HG03378 (cell line): ENCODE measurements around the gene EP400.

Experiments
- ATAC-seq: cut with Tn5 transposase; IDR thresholded peaks from one replicate; pipeline ENCODE4 v1.9.1; 2021; ENCODE audit warnings: mild to moderate bottlenecking, moderate library complexity; ENCODE audit not compliant: unreplicated experiment

The EP400 gene

DNA sequence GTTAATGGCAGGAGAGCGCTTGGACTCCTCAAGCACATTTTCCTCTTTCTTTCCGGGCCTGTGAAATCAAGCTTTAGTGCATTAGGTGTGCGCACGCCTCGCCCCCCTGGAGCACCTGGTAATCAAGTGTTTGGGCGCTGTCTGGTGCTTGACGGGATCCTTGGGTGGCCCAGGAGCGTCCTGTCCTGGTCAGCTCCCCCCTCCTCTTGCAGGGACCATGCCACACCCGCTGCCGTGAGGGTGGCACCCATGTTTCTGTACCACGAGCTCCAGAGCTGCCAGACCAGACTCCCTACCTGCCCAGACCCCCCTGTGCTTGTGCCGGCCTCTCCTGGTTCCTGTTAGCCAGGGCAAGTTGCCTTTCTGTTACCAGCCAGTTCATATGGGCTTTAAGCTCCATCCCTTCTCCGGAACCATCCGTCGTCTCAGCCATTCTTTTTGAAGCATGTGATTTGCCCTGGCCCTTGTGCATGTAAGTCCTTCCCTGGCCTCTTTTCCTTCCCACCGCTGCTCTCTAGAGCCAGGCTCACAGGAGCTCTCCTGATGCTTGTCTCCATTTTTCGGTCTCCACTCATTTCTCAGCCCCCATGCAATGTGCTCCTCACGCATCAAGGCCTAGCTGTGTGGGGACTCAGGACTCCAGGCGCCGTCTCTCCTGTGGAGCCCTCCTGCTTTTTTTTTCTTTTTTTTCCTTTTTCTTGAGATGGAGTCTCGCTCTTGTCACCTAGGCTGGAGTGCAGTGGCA, 66.1 kb downstream of the EP400 start:
- ATAC-seq: no peak

DNA sequence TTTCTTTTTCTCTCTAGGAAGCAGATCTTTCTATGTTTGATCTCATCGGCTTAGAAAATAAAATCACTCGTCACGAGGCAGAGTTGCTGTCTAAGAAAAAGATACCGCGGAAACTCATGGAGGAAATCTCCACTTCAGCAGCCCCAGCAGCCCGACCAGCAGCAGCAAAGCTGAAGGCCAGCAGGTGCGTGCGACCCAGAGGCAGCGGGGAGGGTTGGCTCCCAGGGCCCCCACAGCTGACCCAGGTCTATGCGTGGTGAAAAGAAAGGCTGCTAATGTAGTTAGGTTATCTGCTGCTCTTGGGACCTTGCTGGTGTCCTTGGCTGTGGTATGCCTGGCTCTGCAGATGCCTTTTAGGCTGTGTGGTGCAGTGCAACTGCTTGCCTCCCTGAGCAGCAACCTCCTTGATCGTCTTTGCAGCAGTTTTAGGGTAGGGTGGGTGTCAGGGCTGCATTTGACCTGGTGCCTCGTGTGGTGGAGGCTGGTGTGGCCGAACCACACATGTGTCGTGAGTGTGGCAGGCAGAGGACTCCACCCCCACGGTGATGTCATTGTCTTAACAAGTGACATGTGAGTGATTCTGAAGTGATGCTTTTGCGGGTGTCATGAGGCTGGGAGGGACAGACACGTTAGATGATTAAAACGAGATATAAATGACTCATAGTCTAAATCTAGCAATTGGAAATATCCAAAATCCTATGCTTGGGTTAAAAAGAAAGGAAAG, 68.6 kb downstream of the EP400 start:
- ATAC-seq: no peak

DNA sequence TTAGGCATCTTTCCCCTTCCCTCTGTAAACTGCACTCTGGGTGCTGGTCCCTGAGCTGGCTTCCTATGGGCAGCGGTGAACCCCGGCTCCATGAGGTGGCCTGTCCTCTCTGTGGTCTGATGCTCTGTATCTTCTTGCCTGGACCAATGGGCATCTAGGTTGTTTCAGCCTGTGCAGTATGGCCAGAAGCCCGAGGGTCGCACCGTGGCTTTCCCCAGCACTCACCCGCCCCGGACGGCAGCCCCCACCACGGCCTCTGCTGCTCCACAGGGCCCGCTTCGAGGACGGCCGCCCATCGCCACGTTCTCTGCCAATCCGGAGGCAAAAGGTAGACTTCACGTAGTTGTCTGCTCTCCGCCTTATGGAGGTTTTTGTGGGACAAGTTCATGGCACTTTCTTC, 70.1 kb downstream of the EP400 start:
- no peak for ATAC-seq

DNA sequence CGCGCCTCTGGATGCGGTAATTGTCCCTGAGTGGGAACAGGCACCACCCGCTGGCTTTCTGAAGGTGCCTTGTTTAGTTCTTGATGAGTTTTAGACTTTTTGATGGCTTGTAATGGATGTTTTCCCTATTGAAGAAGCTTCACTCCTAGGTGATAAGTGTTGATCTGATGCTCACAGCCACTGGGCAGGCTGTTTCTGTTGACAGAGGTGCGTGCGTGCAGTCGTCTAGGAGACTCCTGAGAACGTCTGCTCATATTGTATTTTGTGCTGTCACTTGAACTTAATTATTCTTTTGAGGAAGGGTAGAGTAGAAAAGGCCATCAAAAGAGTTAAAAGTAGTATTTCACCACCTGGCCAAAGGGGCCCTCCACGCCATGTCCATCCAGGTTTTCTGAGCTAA, 70.5 kb downstream of the EP400 start:
- ATAC-seq: no peak

DNA sequence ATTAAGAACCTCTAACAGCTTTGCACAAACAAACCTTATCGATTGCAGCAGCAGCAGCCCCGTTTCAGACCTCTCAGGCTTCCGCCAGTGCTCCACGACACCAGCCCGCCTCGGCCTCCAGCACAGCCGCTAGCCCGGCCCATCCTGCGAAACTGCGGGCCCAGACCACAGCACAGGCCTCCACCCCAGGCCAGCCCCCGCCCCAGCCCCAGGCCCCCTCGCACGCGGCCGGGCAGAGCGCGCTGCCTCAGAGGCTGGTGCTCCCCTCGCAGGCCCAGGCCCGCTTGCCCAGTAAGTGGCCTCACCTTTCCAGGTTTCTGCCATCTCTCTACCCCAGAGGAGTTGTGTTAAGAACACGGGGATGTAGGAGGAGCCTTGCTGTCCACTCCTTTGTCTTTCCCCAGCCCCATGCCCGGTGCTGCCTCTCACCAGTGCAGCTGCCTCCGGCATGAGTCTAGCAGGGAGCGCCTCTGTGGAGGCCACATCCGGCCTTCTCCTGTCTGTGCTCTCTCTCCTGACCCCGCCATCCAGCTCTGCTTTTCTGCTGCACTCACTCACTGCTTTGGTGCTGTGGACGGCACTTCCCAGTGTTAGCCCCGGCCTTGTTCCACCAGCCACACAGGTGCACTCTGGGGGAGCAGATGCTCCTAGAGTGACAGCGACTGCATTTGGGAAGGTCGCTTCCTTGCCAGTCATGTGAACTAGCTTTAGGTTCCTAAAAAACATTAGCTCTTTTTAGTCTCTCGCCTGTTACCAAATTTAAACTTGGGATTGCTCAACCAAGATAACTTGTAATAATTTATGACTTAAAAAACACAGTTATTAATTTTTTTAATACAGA, 71.5 kb downstream of the EP400 start:
- no peak for ATAC-seq

DNA sequence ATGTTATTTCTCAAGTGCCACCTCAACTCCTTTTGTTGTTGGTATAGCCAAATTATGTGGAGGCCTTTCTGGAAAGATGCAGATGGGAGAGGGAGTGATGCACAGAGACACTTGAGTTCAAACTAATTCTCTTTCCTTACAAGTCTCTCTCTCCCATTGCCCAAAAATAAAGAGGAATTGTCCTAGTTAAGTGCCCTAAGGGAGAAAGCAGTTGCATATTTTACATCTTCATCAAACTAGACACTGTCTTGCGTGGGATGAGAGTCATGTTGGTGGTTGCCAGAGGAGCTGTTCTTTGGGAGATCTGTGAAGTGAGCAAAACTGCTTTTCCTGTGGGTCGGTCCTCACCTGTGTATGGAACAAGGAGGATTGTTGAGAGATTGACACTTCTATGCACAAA, 72.2 kb downstream of the EP400 start:
- ATAC-seq: no peak

DNA sequence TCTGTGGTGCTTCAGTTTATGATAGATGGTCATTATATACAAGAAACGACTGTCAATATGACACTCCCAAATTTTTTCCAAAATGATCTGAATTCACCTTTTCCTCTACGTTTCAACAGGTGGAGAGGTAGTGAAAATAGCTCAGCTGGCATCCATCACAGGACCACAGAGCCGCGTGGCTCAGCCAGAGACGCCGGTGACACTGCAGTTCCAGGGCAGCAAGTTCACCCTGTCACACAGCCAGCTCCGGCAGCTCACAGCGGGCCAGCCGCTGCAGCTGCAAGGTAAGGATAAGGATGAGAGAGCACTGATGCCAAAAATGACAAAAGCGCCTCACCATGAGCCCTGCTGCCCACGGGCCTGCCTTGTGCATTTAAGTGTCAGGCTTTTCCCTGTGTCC, 73.9 kb downstream of the EP400 start:
- no peak for ATAC-seq

DNA sequence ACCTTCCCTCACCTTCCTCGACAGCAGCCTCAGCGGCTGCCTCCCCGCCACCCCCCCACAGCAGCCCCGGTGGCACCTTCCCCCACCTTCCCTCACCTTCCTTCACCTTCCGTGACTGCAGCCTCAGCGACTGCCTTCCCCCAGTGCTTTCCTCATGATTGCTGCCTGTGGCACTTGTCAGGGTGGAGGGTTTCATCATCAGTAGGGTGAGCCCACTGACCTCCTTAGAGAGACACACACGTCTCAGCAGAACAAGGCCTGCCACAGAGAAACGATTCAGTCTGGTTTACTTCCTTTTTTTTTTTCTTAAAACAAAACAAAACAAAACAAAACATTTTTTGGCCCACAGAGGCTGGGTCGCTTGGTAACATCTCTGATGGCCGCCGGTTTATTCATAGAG, 75.0 kb downstream of the EP400 start:
- no peak for ATAC-seq

DNA sequence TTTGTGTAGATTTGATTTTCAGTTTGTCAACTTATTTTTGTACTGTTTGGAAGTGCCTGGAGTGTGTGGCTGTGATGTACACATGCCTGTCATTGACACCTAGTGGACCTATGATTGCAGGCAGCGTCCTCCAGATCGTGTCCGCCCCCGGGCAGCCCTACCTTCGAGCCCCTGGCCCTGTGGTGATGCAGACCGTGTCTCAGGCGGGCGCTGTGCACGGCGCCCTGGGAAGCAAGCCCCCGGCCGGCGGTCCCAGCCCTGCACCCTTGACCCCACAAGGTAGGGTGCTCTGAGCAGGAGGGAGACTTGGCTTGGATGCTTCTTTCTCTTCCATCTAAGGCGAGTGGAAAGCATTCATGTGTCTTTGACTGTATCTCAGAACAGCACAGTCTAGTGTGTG, 75.8 kb downstream of the EP400 start:
- ATAC-seq: no peak

DNA sequence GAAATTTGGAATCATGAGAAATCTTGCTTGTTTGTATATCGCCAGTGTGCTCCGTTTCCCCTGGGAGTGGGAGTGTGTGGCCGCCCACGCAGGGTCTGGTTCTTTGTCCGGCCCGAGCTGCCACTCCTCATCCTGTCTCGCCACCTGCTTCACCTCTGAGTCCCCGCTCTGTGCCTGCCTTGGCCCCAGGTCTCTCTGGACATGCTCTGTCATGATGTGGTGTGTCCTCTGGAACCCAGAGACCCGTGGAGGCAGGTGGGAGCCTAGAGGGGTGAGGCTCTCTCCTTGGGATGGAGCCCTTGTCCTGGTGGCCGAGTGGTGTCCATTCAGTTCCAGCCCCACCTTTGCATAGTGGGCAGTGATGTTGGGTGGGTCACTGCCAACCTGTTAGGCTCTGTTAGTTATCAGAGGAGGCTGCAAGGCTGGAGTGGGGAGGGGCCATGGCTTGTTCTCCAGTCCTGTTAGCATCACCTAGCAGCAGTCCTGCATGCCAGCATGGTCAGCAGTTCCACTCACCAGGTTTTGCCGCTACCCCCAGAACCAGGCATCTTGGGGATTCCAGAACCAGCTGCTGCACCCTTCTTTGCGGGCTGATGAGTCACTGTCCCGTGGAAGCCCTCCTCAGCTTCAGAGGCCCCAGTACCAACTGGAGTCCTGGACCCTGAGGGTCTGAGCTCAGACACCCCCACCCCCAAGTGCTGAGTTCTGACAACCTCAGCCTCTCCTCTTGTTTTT, 76.5 kb downstream of the EP400 start:
- no peak for ATAC-seq

DNA sequence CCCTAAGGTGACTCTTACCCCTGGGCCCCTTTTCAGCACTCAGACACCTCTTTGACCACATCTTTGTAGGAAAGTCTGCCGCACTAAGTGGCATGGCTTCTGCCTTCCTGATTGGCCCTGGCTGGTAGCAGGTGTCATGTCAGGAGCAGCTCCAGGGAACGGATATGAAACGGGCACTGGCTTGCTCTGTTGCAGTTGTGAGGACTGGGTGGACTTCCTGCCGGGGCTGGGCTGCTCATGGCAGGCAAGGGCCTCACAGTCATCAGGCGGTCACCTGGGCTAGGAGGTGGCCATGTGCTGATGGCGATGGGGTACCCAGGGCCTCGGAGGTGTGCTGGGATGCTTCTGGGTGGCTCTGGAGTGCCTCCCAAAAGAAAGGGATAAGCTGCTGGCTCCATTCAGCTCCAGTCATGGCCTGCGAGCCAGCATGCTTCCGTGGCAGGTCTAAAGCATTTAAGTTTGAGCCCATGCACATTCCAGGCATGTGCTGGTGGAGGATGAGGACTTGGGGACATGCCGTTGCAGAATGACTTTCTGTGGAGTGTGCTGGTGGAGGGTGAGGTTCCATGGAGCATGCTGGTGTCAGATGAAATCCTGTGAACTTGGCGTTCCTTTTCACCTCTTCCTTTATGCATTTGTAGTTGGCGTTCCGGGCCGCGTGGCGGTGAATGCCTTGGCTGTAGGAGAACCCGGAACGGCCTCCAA, 77.2 kb downstream of the EP400 start:
- no peak for ATAC-seq

DNA sequence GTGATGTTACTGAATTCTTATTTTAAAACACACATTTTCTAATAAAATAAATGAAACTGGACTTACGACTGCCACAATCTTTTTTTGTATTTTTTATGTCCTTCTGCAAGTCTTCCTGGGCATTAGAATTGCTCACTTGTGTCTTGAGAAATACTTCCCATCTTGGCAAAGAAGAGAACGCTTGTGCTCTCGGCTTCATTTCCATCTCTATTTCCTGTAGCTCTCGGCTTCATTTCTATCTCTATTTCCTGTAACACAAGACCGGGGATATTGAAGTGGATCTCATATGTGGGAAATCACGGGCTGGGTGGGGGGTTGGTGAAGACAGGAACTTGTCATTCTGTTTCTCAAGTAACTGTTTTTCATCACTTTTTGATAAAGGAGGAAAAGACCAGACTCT, 77.9 kb downstream of the EP400 start:
- no peak for ATAC-seq

DNA sequence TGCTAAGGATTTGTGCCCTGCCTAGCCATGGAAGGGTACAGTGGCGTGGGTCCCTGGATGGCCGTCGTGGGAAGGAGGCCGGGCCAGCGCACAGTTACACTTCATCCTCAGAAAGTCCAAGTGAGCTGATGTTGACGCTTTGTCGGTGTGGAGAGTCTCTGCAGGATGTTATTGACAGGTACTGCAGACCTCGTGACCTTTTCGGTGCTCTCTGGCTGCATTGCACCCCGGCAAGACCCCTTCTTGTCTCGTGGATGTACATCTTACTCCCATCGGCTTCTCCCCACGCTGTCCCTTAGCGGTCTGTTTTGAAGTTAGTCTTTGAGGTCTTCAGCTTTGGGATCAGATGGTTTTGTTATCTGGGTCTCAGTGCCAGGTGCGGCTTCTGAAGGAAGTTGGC, 78.4 kb downstream of the EP400 start:
- no peak for ATAC-seq

DNA sequence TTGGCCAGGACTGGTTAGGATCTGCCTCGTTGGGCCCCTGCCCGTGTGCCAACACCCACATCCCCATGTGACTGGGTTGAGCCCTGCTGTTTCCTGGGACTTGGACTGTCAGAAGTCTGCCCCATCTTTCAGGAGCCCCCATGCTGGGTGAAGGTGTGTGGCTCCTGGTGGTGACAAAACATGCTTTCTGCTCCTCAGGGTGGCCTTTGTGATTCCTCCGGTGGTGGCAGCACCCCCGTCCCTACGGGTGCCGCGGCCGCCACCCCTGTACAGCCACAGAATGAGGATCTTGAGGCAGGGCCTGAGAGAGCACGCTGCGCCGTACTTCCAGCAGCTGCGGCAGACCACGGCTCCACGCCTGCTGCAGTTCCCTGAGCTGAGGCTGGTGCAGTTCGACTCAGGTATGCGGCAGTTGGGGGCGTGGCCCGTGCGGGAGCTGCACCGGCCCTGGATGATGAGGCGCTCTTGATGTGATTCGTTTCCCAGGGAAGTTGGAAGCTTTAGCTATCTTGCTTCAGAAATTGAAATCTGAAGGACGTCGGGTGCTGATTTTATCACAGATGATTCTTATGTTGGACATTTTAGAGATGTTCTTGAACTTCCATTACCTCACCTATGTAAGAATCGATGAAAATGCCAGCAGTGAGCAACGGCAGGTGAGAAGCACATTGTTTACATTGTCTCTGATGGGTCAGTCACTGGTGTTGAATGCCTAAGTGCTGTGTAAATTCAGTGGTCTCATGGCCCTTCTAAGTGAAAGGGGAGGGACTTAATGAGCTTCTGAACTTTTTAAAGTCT, 80.0 kb downstream of the EP400 start:
- ATAC-seq: no peak

DNA sequence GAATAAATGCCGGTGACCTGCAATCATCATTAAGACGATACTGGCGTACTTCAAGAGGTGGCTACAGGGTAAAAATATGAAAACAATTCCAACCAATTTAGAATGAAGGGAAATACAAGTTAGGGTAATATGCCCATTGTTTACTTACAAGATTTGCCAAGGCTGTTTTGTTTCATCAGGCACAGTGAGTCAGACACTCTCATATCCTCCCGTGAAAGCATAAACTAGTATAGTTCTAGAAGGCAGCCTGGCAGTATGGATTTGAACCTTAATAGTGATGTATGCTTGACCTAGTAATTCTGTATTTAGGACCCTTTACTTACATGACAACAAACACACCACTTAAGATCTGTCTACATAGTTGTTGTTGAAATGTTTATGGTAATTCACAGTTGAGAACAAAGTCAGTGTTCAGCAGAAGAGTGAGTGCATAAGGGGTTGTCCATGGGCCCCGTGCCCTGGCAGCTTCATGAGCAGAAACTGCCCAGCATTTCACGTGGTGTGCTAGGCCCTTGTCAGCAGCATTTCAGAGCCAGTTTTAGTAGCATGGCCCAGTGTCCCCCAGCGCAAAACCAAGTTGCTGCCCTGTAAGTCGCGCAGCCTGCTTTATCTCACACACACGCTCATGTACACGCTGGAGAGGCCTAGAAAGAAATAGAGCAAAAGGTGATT, 80.8 kb downstream of the EP400 start:
- ATAC-seq: no peak

DNA sequence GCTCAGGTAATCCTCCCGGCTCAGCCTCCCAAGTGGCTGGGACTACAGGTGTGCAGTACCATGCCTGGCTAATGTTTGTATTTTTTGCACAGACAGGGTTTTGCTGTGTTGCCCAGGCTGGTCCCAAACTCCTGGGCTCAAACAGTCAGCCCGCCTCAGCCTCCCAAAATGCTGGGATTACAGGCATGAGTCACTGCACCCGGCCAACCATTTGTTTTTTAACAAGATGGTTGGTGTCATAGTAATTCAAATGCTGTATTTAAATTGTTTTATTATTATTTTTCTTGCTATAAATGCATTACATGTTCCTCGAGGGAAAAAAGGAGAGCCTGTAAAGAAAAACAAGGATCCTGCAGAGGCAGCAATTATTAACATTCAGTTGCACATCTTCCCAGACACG, 83.9 kb downstream of the EP400 start:
- no peak for ATAC-seq

DNA sequence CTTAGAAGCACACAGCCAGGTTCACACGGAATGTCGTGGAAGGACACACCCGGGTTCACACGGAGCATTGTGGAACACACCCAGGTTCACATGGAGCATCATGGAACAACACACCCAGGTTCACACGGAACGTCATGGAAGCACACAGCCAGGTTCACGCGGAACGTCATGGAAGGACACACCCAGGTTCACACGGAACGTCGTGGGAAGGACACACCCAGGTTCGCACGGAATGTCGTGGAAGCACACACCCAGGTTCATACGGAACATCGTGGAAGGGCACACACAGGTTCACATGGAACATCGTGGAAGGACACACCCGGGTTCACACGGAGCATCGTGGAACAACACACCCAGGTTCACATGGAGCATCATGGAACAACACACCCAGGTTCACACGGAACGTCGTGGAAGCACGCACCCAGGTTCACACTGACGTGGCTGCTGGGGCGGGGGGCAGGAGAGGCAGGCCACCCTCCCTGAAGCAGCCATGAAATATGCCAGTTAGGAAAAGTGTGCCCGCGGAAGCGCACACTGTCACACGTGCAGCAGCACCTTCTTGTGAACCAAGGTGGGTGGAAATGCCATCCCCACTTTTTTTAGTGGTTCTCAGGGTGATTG, 86.4 kb downstream of the EP400 start:
- ATAC-seq: no peak

DNA sequence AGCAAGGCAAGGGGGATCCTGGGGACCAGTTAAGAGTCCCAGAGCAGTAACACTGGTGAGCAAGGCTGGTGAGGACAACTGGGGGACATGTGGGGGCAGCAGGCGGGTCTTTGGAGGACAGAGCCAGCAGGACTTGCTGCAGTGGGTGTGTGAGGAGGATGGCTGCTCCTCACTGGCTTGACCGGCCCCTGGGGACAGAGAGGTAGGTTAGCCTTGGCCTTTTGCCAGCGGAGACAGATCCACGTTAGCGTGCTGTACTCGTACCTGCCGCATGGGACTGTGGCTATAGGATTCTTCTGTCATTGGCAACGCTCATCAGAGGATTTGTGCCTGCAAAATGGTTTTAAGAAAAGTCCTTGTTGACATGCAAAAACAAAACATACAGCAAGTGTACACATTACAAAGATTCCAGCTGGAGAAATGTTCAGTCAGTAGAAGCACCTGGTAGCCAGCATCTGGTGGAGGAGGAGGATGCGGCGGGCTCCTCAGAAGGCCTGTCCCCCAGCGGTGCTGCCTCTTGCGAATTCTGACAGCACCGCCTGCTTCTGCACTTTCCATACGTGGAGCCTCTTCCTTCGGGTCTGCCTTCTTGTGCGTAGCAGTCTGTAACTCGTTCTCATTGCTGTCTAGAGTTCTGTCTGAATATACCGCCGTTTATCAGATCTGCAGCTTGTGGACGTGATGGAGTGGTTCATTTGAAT, 91.3 kb downstream of the EP400 start:
- ATAC-seq: no peak
